DND-41 (cell line): Measurements from ENCODE around the gene SLC8B1.
A peak's percentile ranks its signal among the peaks of the same experiment; 100 is the strongest.
"Not testable (repeated sequence)": the region's sequence is repeated elsewhere in the genome, so short reads cannot be mapped to it uniquely, and the experiment has no call there.

ENCODE experiments used
- ATAC-seq: fragments of 200-7000 bp; cut with Tn5 transposase; 3 replicates; pipeline ENCODE4 v1.9.1; 2021; ENCODE audit warnings: low read depth; ENCODE audit not compliant: insufficient read depth
- DNase-seq: peaks from one replicate; pipeline ENCODE4 v3.0.0-alpha.2; 2020
- H2AFZ ChIP-seq: 2 replicates; pipeline ENCODE4 v1.6.0; 2012; ENCODE audit warnings: low read depth, low read length
- H3K27ac ChIP-seq: 2 replicates; pipeline ENCODE4 v1.5.1; 2012; ENCODE audit warnings: low read length, inconsistent platforms
- H3K27me3 ChIP-seq: fragments of 200-600 bp; sonication (generic); 2 replicates; pipeline ENCODE4 v1.6.0; 2012; ENCODE audit warnings: low read length, mild to moderate bottlenecking, inconsistent platforms; ENCODE audit not compliant: insufficient read depth, poor library complexity
- H3K36me3 ChIP-seq: 2 replicates; pipeline ENCODE4 v1.5.1; 2012; ENCODE audit warnings: low read length, inconsistent platforms; ENCODE audit not compliant: insufficient read depth
- H3K4me1 ChIP-seq: 2 replicates; pipeline ENCODE4 v1.5.1; 2012; ENCODE audit warnings: mild to moderate bottlenecking, low read length; ENCODE audit not compliant: insufficient read depth
- H3K4me2 ChIP-seq: 2 replicates; pipeline ENCODE4 v1.6.0; 2012; ENCODE audit warnings: mild to moderate bottlenecking, moderate library complexity, low read length, inconsistent platforms; ENCODE audit not compliant: insufficient read depth
- H3K4me3 ChIP-seq, 2 experiments: fragments of 200-600 bp in 1 of 2; shearing (Covaris generic) in 1 of 2; 2 replicates each; pipeline ENCODE4 v1.5.1; 2012 to 2016; ENCODE audit warnings: inconsistent platforms in 2 of 2, low read length in 2 of 2, mild to moderate bottlenecking in 2 of 2, low read depth in 1 of 2, moderate library complexity in 1 of 2
- H3K79me2 ChIP-seq: 2 replicates; pipeline ENCODE4 v1.6.0; 2012; ENCODE audit warnings: low read length, inconsistent platforms; ENCODE audit not compliant: insufficient read depth
- H3K9ac ChIP-seq: 2 replicates; pipeline ENCODE4 v1.6.0; 2012; ENCODE audit warnings: low read depth, mild to moderate bottlenecking, inconsistent platforms, low read length, moderate library complexity
- H3K9me3 ChIP-seq: 2 replicates; pipeline ENCODE4 v1.5.1; 2012; ENCODE audit warnings: low read length, moderate library complexity, mild to moderate bottlenecking, inconsistent platforms; ENCODE audit not compliant: insufficient read depth, severe bottlenecking
- H4K20me1 ChIP-seq: 2 replicates; pipeline ENCODE4 v1.6.0; 2012; ENCODE audit warnings: low read length; ENCODE audit not compliant: insufficient read depth
- EZH2 ChIP-seq: IDR thresholded peaks from 3 replicates; pipeline ENCODE4 v1.6.1; 2012; ENCODE audit warnings: borderline replicate concordance, low read depth, mild to moderate bottlenecking, moderate library complexity, low read length, inconsistent platforms; ENCODE audit not compliant: severe bottlenecking
- TF ChIP-seq, protein P1 (sequence below): IDR thresholded peaks from 2 replicates; pipeline ENCODE4 v1.5.1; 2012; ENCODE audit warnings: borderline replicate concordance, low read length, moderate library complexity, mild to moderate bottlenecking; ENCODE audit not compliant: poor library complexity, severe bottlenecking; ENCODE audit errors: extremely low read depth

Gene SLC8B1

DNA sequence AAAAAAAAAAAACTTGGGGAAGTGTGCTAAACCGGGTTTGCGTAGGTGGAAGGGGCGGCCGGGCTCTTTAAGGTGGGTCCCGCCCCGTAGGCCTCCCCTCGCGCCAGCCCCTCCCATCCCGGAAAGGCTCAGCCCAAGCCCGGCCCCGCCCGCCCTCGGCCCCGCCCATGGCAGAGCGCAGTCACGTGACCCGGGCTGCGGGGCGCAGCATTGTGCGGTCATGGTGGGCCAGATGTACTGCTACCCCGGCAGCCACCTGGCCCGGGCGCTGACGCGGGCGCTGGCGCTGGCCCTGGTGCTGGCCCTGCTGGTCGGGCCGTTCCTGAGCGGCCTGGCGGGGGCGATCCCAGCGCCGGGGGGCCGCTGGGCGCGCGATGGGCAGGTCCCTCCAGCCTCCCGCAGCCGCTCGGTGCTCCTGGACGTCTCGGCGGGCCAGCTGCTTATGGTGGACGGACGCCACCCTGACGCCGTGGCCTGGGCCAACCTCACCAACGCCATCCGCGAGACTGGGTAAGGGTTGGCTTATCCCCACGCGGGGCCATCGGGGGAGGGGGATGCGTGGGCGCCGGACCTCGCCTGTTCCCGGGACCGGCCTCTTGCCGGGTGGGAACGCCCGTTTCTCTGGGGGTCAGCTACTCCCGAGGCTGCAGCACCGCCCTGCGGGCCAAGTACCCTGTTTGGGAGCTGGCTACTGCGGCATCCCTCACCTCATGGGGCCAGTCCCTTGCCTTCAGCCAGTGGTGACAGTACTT lies 23.6 kb upstream of the SLC8B1 start, which contains the start of gene PLBD2:
Gene PLBD2, plus strand, starts transcription at position 207 of the 752 bp plus-strand sequence. Its CDS starts 14 bp downstream, at position 221.
- TF ChIP-seq EZH2, result no peak
- TF ChIP-seq, protein P1, sequence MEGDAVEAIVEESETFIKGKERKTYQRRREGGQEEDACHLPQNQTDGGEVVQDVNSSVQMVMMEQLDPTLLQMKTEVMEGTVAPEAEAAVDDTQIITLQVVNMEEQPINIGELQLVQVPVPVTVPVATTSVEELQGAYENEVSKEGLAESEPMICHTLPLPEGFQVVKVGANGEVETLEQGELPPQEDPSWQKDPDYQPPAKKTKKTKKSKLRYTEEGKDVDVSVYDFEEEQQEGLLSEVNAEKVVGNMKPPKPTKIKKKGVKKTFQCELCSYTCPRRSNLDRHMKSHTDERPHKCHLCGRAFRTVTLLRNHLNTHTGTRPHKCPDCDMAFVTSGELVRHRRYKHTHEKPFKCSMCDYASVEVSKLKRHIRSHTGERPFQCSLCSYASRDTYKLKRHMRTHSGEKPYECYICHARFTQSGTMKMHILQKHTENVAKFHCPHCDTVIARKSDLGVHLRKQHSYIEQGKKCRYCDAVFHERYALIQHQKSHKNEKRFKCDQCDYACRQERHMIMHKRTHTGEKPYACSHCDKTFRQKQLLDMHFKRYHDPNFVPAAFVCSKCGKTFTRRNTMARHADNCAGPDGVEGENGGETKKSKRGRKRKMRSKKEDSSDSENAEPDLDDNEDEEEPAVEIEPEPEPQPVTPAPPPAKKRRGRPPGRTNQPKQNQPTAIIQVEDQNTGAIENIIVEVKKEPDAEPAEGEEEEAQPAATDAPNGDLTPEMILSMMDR, result peak; percentile 12
- peak within 1 kb of the TSS in 1 of 2 experiments; percentile 59; a peak in 3 of 4 replicates for H3K4me3 ChIP-seq
- DNase-seq (peak; percentile 94), ATAC-seq (peak; percentile 94)
- H3K27me3 ChIP-seq, result no peaks in the 10 kb centered on the region
- peak within 1 kb of the TSS; percentile 55 for H3K9ac ChIP-seq
- no peaks in the 10 kb centered on the region for H3K9me3 ChIP-seq
- H3K79me2 ChIP-seq, result no peaks in the 10 kb centered on the region
- H3K36me3 ChIP-seq, result no peaks in the 10 kb centered on the region
- H3K4me1 ChIP-seq, result peaks cover 23% of the 10 kb centered on the region
- peak within 1 kb of the TSS; percentile 59 for H3K27ac ChIP-seq
- H4K20me1 ChIP-seq, result no peaks in the 10 kb centered on the region
- peak within 1 kb of the TSS; percentile 88 for H2AFZ ChIP-seq
- peak within 1 kb of the TSS; percentile 77 for H3K4me2 ChIP-seq

DNA sequence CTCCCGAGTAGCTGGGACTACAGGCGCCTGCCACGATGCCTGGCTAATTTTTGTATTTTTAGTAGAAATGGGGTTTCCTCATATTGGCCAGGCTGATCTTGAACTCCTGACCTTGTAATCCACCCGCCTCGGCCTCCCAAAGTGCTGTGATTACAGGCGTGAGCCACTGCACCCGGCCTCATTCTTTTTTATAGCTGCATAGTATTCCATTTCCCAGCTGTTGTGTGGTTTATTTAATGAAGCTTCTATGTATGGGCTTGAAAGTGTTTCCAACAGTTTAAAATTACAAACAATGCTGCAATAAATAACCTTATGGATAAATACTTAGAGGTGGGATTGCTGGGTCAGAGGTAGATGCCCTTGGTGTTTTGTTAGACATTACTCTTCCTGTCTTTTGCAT lies 19.3 kb upstream of the SLC8B1 start:
- not testable (repeated sequence) for H3K27me3 ChIP-seq, H3K36me3 ChIP-seq, H3K27ac ChIP-seq, H4K20me1 ChIP-seq, H3K4me3 ChIP-seq, DNase-seq, H3K9me3 ChIP-seq, H3K79me2 ChIP-seq, H3K4me2 ChIP-seq, ATAC-seq, H3K9ac ChIP-seq, H2AFZ ChIP-seq
- H3K4me1 ChIP-seq, result peaks cover 17% of the 10 kb centered on the region

DNA sequence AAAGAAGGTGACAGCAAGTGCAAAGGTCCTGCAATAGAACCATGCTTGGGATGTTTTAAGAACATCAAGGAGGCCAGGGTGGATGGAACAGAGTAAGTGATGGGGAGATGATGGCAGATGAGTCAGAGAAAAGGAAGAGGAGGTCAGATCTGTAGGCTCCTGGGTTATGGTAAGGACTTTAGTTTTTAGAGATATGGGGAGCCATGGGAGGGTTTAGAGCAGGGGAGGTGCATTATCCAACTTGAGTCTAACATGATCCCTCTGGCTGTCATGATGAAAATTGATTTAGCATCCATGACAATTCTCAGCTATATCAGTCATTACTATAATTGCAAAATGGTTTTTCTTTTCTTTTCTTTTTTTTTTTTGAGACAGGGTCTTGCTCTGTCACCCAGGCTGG lies 16.2 kb upstream of the SLC8B1 start:
- Histone ChIP-seq H2AFZ (no peak overlapping the region), H3K79me2 (no peaks in the 10 kb centered on the region), H3K9me3 (no peaks in the 10 kb centered on the region), H3K36me3 (no peaks in the 10 kb centered on the region), H3K4me1 (no peaks in the 10 kb centered on the region), H3K4me3 (no peak overlapping the region), H3K27me3 (no peaks in the 10 kb centered on the region), H4K20me1 (no peaks in the 10 kb centered on the region), H3K27ac (no peak overlapping the region), H3K9ac (no peak overlapping the region), H3K4me2 (no peak overlapping the region)
- TF ChIP-seq, protein P1, result no peak
- no peak for TF ChIP-seq EZH2
- ATAC-seq (no peak), DNase-seq (no peak)

GRCh38 chr12:113348849-113349536 lies 14.1 kb upstream of the SLC8B1 start:
- Histone ChIP-seq H3K4me1 (no peaks in the 10 kb centered on the region), H4K20me1 (no peaks in the 10 kb centered on the region), H3K4me2 (no peak overlapping the region), H3K36me3 (no peaks in the 10 kb centered on the region), H3K9ac (no peak overlapping the region), H2AFZ (no peak overlapping the region), H3K79me2 (no peaks in the 10 kb centered on the region), H3K27me3 (no peaks in the 10 kb centered on the region), H3K27ac (no peak overlapping the region), H3K9me3 (no peaks in the 10 kb centered on the region), H3K4me3 (no peak overlapping the region)
- DNase-seq (no peak), ATAC-seq (no peak)
- TF ChIP-seq, protein P1, result no peak
- TF ChIP-seq EZH2, result no peak
